GM21367 (cell line): Measurements from ENCODE around the gene RPS16.

Experiments used
- ATAC-seq: cut with Tn5 transposase; IDR thresholded peaks from one replicate; pipeline ENCODE4 v1.9.1; 2021; ENCODE audit not compliant: unreplicated experiment

Gene RPS16

GRCh38 chr19:39408392-39409207 is 27.1 kb downstream of the RPS16 start:
- ATAC-seq, result no peak

GRCh38 chr19:39407660-39408391 is 27.9 kb downstream of the RPS16 start:
- ATAC-seq, result no peak

- no peak for ATAC-seq
These were observed 28.4 kb downstream of the RPS16 start for GRCh38 chr19:39407410-39407659.

- ATAC-seq, result peak; percentile 15
These were observed 28.9 kb downstream of the RPS16 start, which contains the start of gene ZFP36 for GRCh38 chr19:39406656-39407409. Gene ZFP36 (plus strand): TSS chr19:39406847. CDS start chr19:39406905, 58 bp downstream.

GRCh38 chr19:39405958-39406655 is 29.6 kb downstream of the RPS16 start:
- ATAC-seq, result no peak

- no peak for ATAC-seq
These were observed 30.3 kb downstream of the RPS16 start for GRCh38 chr19:39405261-39405957.

- no peak for ATAC-seq
These were observed 32.1 kb downstream of the RPS16 start for GRCh38 chr19:39403331-39404312.

- no peak for ATAC-seq
These were observed 33.1 kb downstream of the RPS16 start for GRCh38 chr19:39402346-39403300.

GRCh38 chr19:39401549-39402345 is 34.0 kb downstream of the RPS16 start:
- ATAC-seq, result no peak

GRCh38 chr19:39401070-39401548 is 34.6 kb downstream of the RPS16 start:
- no peak for ATAC-seq

- no peak for ATAC-seq
These were observed 35.7 kb downstream of the RPS16 start for GRCh38 chr19:39400061-39400460.

- no peak for ATAC-seq
These were observed 36.1 kb downstream of the RPS16 start for GRCh38 chr19:39399668-39400050.

- no peak for ATAC-seq
These were observed 37.4 kb downstream of the RPS16 start for GRCh38 chr19:39398297-39398864.

GRCh38 chr19:39397360-39398296 is 38.1 kb downstream of the RPS16 start:
- peak; percentile 27 for ATAC-seq

GRCh38 chr19:39390751-39391437 is 44.9 kb downstream of the RPS16 start, which contains the start of the genes MED29 and PAF1:
Gene MED29 (plus strand): TSS chr19:39391378. CDS start chr19:39391423, 45 bp downstream.
Gene PAF1 (minus strand): TSS chr19:39391106. CDS start chr19:39390864, 242 bp downstream.
- peak; percentile 85 for ATAC-seq
